HG02870 (cell line): ENCODE results near the gene NFIX.

ENCODE experiments used
- ATAC-seq: cut with Tn5 transposase; IDR thresholded peaks from one replicate; pipeline ENCODE4 v1.9.1; 2021; ENCODE audit warnings: mild to moderate bottlenecking, moderate library complexity; ENCODE audit not compliant: unreplicated experiment

NFIX gene

GRCh38 chr19:13069415-13070359 lies 74.4 kb downstream of the NFIX start:
- ATAC-seq, result no peak

- ATAC-seq, result no peak
Measured at GRCh38 chr19:13070425-13071140, 75.3 kb downstream of the NFIX start.

- ATAC-seq, result no peak
Measured at GRCh38 chr19:13071444-13072187, 76.3 kb downstream of the NFIX start.

DNA sequence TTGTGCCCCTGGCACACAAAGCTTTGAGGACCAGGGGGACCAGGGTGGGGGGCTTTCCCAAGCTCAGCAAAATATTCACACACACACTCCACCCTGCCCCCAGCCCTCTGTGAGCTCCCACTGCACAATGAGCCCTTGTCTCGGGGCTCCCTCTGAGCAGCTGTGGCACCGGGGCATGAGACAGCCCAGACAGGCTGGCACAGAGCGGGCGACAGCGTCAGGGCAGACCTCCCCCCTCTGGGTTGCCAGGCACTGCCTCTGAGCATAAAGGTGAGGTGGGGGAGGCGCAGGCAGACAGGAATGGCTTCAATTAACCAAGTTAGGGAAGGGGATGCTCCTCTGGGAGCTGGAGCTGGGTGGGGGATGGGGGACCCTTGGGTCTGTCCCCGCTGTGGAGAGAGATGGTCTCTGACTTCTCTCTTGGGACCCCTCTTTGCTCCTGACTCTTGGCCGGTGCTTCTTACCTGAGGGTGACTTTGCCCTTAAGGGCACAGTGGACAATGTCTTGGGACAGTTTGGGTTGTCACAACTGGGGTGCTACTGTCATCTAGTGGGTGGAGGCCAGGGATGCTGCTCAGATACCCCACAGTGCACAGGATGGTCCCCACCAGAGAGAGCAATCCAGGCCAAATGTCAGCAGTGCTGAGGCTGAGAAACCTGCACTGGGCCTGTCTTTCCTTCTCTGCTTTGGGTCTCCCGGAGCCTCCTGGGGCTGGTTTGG lies 77.1 kb downstream of the NFIX start:
- no peak for ATAC-seq

DNA sequence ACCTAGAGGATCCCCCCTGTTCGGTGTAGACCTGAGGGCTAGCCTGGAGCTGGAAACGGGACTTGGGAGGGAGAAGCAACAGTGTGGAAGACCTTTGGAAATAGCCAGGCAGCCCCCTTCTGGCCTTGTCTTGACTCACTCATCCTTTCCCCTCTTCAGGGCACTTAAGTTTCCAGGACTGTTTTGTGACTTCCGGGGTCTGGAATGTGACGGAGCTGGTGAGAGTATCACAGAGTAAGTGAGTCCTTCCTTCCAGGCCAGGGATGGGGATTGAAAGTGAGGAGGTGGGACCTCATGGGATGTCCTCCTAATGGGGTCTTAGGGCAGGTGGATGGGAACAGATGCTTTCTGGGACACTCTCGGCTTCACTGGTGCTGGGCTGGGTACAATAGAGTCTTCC lies 78.0 kb downstream of the NFIX start:
- ATAC-seq, result no peak

DNA sequence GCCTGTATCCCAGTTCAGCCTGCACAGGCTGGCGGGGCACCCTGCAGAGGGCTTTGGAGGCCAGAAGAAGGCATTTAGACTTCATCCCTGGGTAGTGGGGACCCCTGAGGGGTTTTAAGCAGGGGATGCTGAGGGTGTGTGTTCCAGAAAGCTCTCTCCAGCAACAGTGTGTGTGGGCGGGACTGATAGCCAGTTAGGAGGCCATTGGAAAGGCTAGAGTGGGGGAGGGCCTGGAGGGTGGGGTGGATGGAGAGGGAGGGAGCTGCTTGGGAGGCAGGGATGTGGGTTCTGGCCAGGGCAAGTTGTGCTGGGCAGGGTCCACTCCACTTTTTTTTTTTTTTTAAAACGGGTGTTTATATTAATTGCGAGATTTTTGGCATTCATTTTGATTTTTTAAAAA lies 79.1 kb downstream of the NFIX start:
- no peak for ATAC-seq

- no peak for ATAC-seq
Measured at GRCh38 chr19:13076320-13076719, 81.0 kb downstream of the NFIX start.

- no peak for ATAC-seq
Measured at GRCh38 chr19:13076787-13077186, 81.5 kb downstream of the NFIX start.

DNA sequence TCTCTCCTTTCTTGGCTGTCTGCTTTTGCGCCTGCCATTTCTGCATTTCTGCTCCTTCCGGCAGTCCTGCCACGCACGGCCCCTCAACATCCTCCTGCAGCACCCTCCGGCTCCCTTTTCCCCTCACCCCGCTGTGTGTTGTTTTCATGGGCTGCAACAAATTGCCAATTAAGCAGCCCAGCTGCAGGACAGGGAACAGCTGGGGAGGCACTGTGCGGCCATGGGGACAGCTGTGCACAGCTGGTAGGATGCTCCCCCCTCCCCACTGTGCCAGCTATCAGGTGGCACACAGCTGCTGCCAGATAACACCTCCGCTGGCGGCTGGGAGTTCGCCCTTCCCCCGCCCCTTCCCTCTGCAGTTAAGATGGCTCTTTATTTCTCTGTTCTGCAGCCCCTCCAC lies 82.0 kb downstream of the NFIX start:
- no peak for ATAC-seq

DNA sequence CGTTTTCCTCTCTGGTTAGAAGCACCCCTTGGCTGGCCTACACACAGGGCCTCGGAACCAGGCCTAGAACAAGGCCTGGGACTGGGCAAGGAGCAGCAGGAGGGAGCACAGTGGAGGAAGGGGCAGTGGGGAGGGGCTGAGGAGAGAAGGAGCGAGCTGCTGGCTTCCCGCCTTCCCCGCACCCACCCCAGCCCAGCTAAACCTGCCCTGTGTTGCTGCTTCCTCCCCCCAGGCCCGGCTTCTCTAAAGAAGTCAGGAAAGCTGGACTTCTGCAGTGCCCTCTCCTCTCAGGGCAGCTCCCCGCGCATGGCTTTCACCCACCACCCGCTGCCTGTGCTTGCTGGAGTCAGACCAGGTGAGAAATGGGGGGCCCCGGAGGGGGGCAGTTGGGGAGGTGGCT lies 83.1 kb downstream of the NFIX start:
- ATAC-seq, result no peak

- no peak for ATAC-seq
Measured at GRCh38 chr19:13078897-13079541, 83.7 kb downstream of the NFIX start.

GRCh38 chr19:13079542-13079986 lies 84.3 kb downstream of the NFIX start:
- ATAC-seq, result no peak

GRCh38 chr19:13082192-13083007 lies 87.1 kb downstream of the NFIX start:
- no peak for ATAC-seq

DNA sequence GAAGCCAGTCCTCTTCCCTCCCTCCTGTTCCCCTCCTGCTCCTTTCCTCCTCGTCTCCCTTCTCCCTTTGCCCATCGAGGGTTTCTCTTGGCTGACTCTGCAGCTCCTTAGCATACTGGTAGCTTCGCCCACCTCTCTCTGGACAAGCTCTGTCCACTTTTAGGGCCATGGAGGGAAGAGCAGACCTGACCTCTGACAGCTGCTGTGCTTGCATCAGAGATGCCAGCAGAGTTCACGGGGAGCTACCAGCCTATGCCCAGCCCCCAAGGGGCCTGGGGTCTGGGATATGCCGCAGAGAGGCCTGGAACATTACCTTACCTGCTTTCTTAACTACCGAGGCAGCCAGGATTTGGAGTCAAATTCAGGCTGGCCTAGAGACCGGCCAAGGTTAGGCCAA lies 87.7 kb downstream of the NFIX start:
- ATAC-seq, result no peak

DNA sequence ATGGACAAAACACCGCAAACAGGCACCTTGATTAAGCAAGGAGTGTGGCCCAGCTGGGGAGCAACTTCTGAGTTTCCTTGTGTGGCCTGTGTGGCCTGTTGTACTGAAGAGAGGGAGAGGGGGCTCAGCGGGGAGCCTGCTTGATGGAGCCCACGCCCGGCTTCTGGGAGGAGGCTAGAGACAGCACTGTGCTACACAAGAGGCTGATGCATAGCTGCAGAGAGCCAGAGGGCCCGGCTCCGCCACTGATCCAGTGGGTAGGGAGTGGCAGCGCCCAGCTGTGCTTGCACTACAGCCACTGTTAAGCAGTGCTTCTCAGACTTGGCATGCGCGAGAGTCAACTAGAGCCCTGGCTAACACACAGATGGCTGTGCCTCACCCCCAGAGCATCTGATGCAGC lies 88.4 kb downstream of the NFIX start:
- no peak for ATAC-seq

GRCh38 chr19:13085666-13086065 lies 90.4 kb downstream of the NFIX start:
- ATAC-seq, result no peak

GRCh38 chr19:13086341-13086740 lies 91.1 kb downstream of the NFIX start:
- no peak for ATAC-seq

DNA sequence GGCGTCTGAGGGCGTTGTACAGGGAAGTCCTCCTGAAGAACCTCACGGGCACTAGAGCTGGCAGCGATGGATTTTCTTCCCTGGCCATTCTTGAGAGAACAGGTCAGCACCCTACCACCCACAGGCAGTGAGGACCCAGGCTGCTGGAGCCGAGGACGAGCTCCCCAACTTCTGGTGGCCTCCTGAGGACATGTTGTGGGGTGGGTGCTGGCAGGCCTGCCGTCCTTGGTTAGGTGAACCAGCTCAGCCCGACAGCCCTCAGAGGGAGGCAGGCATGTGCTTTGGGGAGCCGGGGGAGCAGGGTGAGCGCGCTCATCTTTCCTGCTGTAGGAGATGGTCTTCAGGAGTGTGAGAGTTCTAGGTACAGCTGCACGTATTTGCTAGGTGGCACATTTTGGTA lies 92.0 kb downstream of the NFIX start:
- no peak for ATAC-seq

DNA sequence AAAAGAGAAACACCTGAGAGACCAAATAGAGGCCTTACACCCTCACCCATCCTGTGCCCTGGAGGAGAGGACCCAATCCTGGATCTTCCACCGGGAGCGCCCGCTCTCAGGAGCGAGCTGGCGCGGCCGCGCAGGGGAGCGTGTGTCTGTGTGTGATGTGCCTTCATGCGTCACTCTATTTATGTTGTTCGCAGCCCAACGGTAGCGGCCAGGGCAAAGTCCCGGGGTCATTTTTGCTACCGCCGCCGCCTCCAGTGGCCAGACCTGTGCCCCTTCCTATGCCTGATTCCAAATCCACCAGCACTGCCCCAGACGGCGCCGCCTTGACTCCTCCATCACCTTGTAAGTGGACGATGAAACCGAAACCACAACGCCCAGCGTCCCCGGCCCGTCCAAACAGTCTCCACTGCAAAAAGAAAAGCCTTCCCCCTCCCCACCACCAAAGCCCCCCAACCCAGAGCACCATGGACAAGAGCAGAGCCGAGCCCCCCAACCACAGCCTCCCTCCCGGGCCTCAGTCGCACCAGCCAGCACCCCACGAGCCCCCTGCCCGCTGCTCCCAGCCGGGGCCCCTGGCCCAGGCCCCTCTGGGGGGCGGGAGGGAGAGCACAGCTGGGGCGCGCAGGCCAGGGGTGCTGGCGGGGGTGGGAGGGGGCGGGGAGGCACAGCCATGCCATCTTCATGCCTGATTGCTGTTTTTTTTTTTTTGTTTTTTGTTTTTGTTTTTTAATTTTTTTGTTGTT lies 92.7 kb downstream of the NFIX start:
- ATAC-seq, result no peak
